SK-N-SH (cell line): ENCODE data around the gene FAM217A.

Experiments used
- CTCF ChIP-seq: fragments of 200-600 bp; sonication (generic); IDR thresholded peaks from 2 replicates; pipeline ENCODE4 v1.6.1; 2017; ENCODE audit warnings: antibody characterized with exemption, mild to moderate bottlenecking, moderate library complexity
- EP300 ChIP-seq, 2 experiments: IDR thresholded peaks; 2 replicates each; pipeline versions ENCODE4 v1.4.0 to v1.6.1; 2012; ENCODE audit warnings: borderline replicate concordance in 1 of 2, low read depth in 1 of 2, low read length in 1 of 2
- JUND ChIP-seq: IDR thresholded peaks from 2 replicates; pipeline ENCODE4 v1.4.0; 2012
- RAD21 ChIP-seq: IDR thresholded peaks from 2 replicates; pipeline ENCODE4 v1.6.1; 2012; ENCODE audit warnings: mild to moderate bottlenecking, low read length
- RXRA ChIP-seq: IDR thresholded peaks from 2 replicates; pipeline ENCODE4 v1.4.0; 2012; ENCODE audit warnings: low read depth, mild to moderate bottlenecking, borderline replicate concordance
- YY1 ChIP-seq: IDR thresholded peaks from 2 replicates; pipeline ENCODE4 v1.4.0; 2012; ENCODE audit warnings: low read depth, mild to moderate bottlenecking
- TF ChIP-seq, protein P1 (sequence below): IDR thresholded peaks from 2 replicates; pipeline ENCODE4; 2012

DNA sequence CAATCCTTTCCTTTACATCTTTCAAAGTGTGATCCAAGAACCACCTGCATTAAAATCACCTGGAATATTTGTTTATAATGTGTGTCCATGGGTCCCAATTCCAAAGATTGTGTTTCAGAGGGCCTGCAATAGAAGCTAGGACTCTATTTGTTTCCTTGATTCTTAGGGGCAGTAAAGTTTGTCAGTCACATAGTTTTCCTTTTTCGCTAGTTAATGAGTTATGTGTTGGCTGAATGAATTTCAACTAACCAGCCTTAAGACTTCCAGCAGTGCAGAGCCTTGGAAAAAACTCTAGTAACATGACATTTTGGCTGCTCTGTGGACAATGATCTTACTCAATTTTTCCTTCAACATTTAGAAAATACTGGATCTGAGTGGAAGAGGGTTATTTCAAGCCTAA, 11.3 kb downstream of the FAM217A start:
- TF ChIP-seq JUND (no peak), CTCF (no peak), EP300 (IDR thresholded peaks at IDR 0.05; ENCODE audit: borderline replicate concordance in 1 of 2, low read depth in 1 of 2, low read length in 1 of 2) (no peak), YY1 (no peak), RAD21 (no peak), RXRA (no peak)
- TF ChIP-seq, protein P1, sequence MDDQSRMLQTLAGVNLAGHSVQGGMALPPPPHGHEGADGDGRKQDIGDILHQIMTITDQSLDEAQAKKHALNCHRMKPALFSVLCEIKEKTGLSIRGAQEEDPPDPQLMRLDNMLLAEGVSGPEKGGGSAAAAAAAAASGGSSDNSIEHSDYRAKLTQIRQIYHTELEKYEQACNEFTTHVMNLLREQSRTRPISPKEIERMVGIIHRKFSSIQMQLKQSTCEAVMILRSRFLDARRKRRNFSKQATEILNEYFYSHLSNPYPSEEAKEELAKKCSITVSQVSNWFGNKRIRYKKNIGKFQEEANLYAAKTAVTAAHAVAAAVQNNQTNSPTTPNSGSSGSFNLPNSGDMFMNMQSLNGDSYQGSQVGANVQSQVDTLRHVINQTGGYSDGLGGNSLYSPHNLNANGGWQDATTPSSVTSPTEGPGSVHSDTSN, result no peak
